Neuron (in vitro differentiated cells): ENCODE data around the gene SV2B.

ENCODE experiments used
- H2AFZ ChIP-seq: one replicate; pipeline ENCODE4 v1.6.1; 2013; ENCODE audit warnings: low read depth, mild to moderate bottlenecking, inconsistent platforms, low read length, moderate library complexity
- H3K27me3 ChIP-seq: one replicate; pipeline ENCODE4 v1.6.1; 2013; ENCODE audit warnings: low read length; ENCODE audit not compliant: insufficient read depth
- H3K36me3 ChIP-seq: one replicate; pipeline ENCODE4 v1.6.1; 2013; ENCODE audit warnings: low read length; ENCODE audit not compliant: insufficient read depth
- H3K4me1 ChIP-seq: one replicate; pipeline ENCODE4 v1.6.1; 2013; ENCODE audit warnings: low read length; ENCODE audit not compliant: insufficient read depth
- H3K4me3 ChIP-seq: 2 replicates; pipeline ENCODE4 v1.5.1; 2013; ENCODE audit warnings: mild to moderate bottlenecking, low read length, moderate library complexity
- H3K9me3 ChIP-seq: one replicate; pipeline ENCODE4 v1.6.1; 2013; ENCODE audit warnings: low read length

The SV2B gene

GRCh38 chr15:91223863-91224262 lies 123.8 kb downstream of the SV2B start:
- no peaks in the 10 kb centered on the region for H3K4me1 ChIP-seq
- no peaks in the 10 kb centered on the region for H3K9me3 ChIP-seq
- H2AFZ ChIP-seq = no peak overlapping the region
- H3K36me3 ChIP-seq = no peaks in the 10 kb centered on the region
- no peaks in the 10 kb centered on the region for H3K27me3 ChIP-seq
- H3K4me3 ChIP-seq = no peak overlapping the region

- Histone ChIP-seq H3K9me3 (no peaks in the 10 kb centered on the region), H3K4me1 (no peaks in the 10 kb centered on the region), H3K4me3 (no peak overlapping the region), H3K27me3 (no peaks in the 10 kb centered on the region), H2AFZ (no peak overlapping the region), H3K36me3 (no peaks in the 10 kb centered on the region)
Measured at GRCh38 chr15:91224755-91225380, 124.8 kb downstream of the SV2B start.

- Histone ChIP-seq H2AFZ (no peak overlapping the region), H3K4me1 (no peaks in the 10 kb centered on the region), H3K36me3 (no peaks in the 10 kb centered on the region), H3K9me3 (no peaks in the 10 kb centered on the region), H3K27me3 (no peaks in the 10 kb centered on the region), H3K4me3 (no peak overlapping the region)
Measured at GRCh38 chr15:91225741-91226140, 125.7 kb downstream of the SV2B start.

DNA sequence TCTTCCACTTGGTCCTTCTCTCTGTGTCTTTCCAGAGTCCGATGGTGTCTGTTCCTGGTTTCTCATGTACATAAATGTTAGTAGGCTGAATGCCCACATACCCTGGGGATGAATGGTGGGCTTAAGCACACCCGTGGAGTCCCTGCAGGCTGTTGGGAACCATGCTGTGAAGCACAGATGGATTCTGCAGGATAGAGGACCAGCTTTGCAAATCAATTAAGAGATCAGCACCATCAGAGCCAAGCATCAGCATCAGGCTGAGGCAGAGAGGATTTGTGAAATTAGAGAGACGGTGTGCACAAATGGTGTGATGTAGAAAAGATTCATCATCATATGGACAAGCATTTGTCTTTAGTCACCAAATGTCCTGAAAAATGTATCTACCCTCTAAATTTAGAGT lies 127.1 kb downstream of the SV2B start:
- Histone ChIP-seq H3K4me1 (no peaks in the 10 kb centered on the region), H3K4me3 (no peak overlapping the region), H2AFZ (no peak overlapping the region), H3K36me3 (no peaks in the 10 kb centered on the region), H3K9me3 (no peaks in the 10 kb centered on the region), H3K27me3 (no peaks in the 10 kb centered on the region)

- H3K27me3 ChIP-seq = no peaks in the 10 kb centered on the region
- H3K4me1 ChIP-seq = no peaks in the 10 kb centered on the region
- no peak overlapping the region for H2AFZ ChIP-seq
- H3K9me3 ChIP-seq = no peaks in the 10 kb centered on the region
- no peak overlapping the region for H3K4me3 ChIP-seq
- H3K36me3 ChIP-seq = no peaks in the 10 kb centered on the region
Measured at GRCh38 chr15:91227766-91228165, 127.7 kb downstream of the SV2B start.

- no peaks in the 10 kb centered on the region for H3K4me1 ChIP-seq
- no peaks in the 10 kb centered on the region for H3K9me3 ChIP-seq
- H3K27me3 ChIP-seq = no peaks in the 10 kb centered on the region
- H2AFZ ChIP-seq = no peak overlapping the region
- H3K36me3 ChIP-seq = no peaks in the 10 kb centered on the region
- no peak overlapping the region for H3K4me3 ChIP-seq
Measured at GRCh38 chr15:91228383-91228782, 128.3 kb downstream of the SV2B start.

DNA sequence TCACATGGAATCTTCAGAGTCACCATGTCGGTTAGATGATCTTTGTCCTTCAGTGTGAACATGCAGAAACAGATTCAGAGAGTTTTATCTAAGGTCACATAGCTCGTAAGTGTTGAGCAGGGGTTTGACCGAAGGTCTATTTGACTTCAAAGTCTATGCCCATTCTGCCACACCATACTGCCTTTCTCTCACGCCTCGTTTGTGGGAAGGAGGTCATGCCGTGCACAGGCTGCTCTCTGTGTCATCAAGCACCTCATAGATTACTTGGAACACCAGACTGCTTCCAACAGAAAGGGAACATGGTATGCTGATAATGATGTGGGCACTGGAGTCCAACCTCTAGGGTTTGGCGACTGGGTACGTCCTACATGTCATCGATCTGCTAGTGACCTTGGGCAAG lies 128.8 kb downstream of the SV2B start:
- H3K36me3 ChIP-seq = no peaks in the 10 kb centered on the region
- H3K9me3 ChIP-seq = no peaks in the 10 kb centered on the region
- H3K27me3 ChIP-seq = no peaks in the 10 kb centered on the region
- no peak overlapping the region for H3K4me3 ChIP-seq
- H2AFZ ChIP-seq = no peak overlapping the region
- no peaks in the 10 kb centered on the region for H3K4me1 ChIP-seq

DNA sequence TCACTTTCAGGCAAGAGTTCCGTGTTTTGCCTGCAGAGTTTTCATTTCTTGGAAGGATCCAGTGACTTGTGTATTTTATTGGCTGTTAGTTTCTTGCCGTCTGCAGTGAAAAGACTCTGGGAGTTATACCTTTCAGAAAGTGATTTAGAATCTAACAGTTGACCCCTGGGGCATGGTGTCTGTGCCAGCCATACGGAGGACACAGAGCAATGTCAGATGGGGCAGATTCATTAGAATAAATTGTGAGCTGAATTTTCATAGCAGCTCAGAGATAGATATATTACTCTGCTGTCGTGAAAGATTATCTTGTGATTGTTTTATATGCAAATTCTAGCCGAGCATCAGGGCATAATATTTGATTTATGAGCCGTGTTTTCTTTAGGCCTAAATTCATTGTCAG lies 131.6 kb downstream of the SV2B start:
- Histone ChIP-seq H3K36me3 (no peaks in the 10 kb centered on the region), H3K27me3 (no peaks in the 10 kb centered on the region), H3K4me1 (no peaks in the 10 kb centered on the region), H3K9me3 (no peaks in the 10 kb centered on the region), H2AFZ (no peak overlapping the region), H3K4me3 (no peak overlapping the region)

- Histone ChIP-seq H2AFZ (no peak overlapping the region), H3K4me1 (peaks cover 11% of the 10 kb centered on the region), H3K36me3 (no peaks in the 10 kb centered on the region), H3K9me3 (no peaks in the 10 kb centered on the region), H3K27me3 (no peaks in the 10 kb centered on the region), H3K4me3 (no peak overlapping the region)
Measured at GRCh38 chr15:91234759-91235158, 134.7 kb downstream of the SV2B start.

DNA sequence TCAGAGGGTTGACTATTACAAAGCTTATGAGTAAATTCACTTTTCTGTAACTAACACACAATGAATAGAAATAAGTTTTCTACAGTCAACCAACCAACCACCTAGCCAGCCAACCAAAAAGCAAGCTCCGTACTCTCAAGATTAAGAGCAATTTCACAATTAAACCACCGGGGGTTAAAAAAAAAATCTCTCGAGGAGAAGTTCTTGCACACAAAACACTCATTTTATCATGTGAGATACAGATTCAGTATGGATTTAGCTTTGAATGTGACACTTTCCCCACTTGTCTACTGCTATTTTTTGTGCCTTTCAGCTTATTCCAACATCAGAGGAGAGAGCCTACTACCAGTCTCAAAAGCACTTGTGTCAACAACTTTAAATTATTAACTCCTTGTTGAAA lies 135.3 kb downstream of the SV2B start:
- Histone ChIP-seq H3K9me3 (no peaks in the 10 kb centered on the region), H2AFZ (no peak overlapping the region), H3K27me3 (no peaks in the 10 kb centered on the region), H3K4me3 (no peak overlapping the region), H3K4me1 (peaks cover 11% of the 10 kb centered on the region), H3K36me3 (no peaks in the 10 kb centered on the region)

DNA sequence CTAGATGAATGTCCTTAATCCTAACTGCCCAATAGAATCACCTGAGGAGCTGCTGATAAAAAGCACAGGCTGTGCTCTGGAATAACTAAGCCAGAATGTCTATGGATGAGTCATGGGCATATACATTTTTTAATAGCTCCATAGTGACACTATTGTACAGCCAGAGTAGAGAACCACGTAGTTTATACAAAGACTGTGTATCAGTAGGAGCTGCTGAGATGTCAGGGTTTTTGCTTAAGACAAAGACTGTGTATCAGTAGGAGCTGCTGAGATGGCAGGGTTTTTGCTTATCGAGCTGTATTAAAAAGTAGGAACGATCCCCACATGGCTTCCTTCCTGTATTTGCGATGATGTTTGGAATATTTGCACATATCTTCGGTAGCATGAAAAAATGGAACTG lies 137.4 kb downstream of the SV2B start:
- H3K4me1 ChIP-seq = peaks cover 11% of the 10 kb centered on the region

DNA sequence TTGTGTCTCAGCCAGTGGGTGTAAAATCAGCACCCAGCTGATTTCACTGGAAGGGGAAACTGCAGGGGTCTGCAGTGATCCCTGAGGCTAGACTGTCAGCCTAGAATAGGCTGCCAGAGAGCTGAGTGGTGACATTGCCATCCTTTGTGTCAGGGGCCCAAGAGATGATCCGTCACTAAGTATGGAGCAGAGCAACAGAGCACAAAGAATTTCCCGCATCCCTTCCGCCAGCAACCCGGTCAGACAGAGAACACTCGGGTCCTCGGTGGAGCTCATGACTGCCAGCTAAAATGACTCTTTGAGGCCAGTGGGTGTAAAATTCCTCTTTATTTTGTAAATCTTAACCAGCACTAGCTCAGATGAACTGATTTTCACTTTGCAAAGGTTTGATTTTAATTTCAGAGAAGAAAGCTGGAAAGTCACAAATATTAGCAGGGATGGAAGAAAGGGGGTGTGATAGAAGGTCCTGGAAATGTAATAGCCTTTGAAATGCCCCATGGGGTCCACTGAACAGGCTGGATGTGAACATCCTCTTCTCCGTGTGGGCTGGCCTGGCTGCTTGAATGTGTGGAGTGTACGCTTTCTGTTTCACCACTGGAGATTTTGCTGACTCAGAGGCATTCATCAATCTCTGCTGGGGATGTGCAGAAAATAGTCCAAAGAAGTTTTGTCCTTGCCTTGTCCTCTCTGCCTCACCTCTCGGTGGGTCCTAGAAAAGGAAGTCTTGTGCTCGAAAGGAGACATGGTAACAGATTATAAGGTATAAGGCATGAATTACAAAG lies 138.8 kb downstream of the SV2B start:
- Histone ChIP-seq H3K4me3 (no peak overlapping the region), H3K36me3 (no peaks in the 10 kb centered on the region), H3K9me3 (no peaks in the 10 kb centered on the region), H2AFZ (no peak overlapping the region), H3K4me1 (peaks cover 11% of the 10 kb centered on the region), H3K27me3 (no peaks in the 10 kb centered on the region)

More for the DNA sequence above, 137.4 kb downstream of the SV2B start:
- Histone ChIP-seq H2AFZ (no peak overlapping the region), H3K4me3 (no peak overlapping the region), H3K27me3 (no peaks in the 10 kb centered on the region), H3K9me3 (no peaks in the 10 kb centered on the region), H3K36me3 (no peaks in the 10 kb centered on the region)

GRCh38 chr15:91243826-91244225 lies 143.8 kb downstream of the SV2B start:
- no peaks in the 10 kb centered on the region for H3K36me3 ChIP-seq
- H3K4me1 ChIP-seq = peaks cover under 1% of the 10 kb centered on the region
- no peaks in the 10 kb centered on the region for H3K27me3 ChIP-seq
- H3K9me3 ChIP-seq = no peaks in the 10 kb centered on the region
- H2AFZ ChIP-seq = no peak overlapping the region
- no peak overlapping the region for H3K4me3 ChIP-seq

DNA sequence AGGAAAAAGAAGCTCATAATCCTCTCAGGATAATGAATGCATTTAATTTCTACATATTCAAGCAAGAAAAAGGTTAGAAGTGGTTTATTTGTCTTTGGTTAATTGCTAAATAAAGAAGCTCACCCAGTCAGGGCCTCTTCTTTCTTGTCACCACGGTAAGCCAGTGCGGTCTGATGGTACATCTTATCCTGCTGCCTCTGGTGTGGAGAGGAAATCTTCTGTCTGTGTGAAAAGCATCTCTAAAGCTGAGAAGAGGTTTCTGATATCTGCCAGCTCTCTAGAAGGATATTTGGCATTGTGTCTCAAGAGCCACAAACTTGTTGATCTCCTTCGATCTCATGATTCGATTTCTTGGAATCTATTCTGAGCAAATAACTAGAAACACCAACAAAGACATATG lies 144.9 kb downstream of the SV2B start:
- no peak overlapping the region for H2AFZ ChIP-seq
- no peaks in the 10 kb centered on the region for H3K27me3 ChIP-seq
- no peak overlapping the region for H3K4me3 ChIP-seq
- no peaks in the 10 kb centered on the region for H3K36me3 ChIP-seq
- no peaks in the 10 kb centered on the region for H3K4me1 ChIP-seq
- H3K9me3 ChIP-seq = no peaks in the 10 kb centered on the region
